ENCODE results near the gene CRYGB. TPM values are rescaled to one million over a fixed set of nuclear protein-coding genes. Genes with fewer than 3 reads are reported as not detected.

The CRYGB gene, protein sequence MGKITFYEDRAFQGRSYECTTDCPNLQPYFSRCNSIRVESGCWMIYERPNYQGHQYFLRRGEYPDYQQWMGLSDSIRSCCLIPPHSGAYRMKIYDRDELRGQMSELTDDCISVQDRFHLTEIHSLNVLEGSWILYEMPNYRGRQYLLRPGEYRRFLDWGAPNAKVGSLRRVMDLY
- total RNA-seq: not detected in 2 replicates

GRCh38 chr2:208146006-208146405 is at the start of gene CRYGB:
Gene CRYGB (minus strand): TSS chr2:208146158. CDS start chr2:208146120, 38 bp downstream.
- H3K4me3 ChIP-seq (ENCODE audit: low read depth, low read length): no peak within 1 kb of the TSS
- TF ChIP-seq, protein P1, sequence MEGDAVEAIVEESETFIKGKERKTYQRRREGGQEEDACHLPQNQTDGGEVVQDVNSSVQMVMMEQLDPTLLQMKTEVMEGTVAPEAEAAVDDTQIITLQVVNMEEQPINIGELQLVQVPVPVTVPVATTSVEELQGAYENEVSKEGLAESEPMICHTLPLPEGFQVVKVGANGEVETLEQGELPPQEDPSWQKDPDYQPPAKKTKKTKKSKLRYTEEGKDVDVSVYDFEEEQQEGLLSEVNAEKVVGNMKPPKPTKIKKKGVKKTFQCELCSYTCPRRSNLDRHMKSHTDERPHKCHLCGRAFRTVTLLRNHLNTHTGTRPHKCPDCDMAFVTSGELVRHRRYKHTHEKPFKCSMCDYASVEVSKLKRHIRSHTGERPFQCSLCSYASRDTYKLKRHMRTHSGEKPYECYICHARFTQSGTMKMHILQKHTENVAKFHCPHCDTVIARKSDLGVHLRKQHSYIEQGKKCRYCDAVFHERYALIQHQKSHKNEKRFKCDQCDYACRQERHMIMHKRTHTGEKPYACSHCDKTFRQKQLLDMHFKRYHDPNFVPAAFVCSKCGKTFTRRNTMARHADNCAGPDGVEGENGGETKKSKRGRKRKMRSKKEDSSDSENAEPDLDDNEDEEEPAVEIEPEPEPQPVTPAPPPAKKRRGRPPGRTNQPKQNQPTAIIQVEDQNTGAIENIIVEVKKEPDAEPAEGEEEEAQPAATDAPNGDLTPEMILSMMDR (conservative IDR thresholded peaks at IDR 0.05; ENCODE audit: low read depth, low read length): no peak
- no peak for DNase-seq (ENCODE audit: low read depth)

DNA sequence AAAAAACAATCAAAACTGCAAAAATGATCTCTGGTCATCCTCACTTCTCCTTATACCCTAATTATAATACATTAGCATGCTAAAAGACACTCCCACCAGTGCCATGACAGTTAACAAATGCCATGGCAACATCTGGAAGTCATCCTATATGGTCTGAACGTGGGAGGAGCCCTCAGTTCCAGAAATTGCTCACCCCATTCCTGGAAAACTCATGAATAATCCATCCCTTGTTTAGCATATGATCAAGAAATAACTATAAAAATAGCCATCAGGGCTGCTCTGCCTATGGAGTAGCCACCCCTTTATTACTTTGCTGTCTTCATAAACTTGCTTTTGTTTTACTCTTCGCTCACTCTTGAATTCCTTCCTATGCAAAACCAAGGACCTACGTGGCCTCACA is 49.6 kb upstream of the CRYGB start:
- no peak for DNase-seq (ENCODE audit: low read depth)
- TF ChIP-seq, protein P1 (conservative IDR thresholded peaks at IDR 0.05; ENCODE audit: low read depth, low read length): no peak
- no peak overlapping the region for H3K4me3 ChIP-seq (ENCODE audit: low read depth, low read length)

DNA sequence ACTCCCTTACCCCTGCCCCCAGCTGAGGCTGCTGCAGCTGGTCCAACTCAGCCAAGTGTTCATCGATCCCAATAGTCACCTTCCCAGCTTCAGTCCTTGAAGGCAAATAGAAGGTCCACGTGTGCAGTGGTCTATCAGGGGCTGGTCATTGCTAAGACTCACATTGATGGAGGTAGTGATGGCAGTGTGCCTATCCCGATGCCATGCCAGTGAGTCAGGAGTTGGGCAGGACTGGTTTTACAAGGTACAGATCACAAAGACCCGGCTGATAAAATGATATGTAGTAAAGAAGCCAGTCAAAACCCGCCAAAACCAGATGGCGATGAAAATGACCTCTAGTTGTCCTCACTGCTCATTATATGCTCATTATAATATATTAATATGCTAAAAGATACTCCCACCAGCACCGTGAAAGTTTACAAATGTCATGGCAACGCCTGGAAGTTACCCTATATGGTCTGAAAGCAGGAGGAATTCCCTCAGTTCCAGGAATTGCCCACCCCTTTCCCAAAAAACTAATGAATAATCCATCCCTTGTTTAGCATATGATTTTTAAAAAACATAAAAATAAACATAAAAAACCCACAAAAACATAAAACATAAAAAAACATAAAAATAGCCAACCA is 46.8 kb upstream of the CRYGB start:
- no peak overlapping the region for H3K4me3 ChIP-seq (ENCODE audit: low read depth, low read length)
- TF ChIP-seq, protein P1 (conservative IDR thresholded peaks at IDR 0.05; ENCODE audit: low read depth, low read length): no peak
- no peak for DNase-seq (ENCODE audit: low read depth)

DNA sequence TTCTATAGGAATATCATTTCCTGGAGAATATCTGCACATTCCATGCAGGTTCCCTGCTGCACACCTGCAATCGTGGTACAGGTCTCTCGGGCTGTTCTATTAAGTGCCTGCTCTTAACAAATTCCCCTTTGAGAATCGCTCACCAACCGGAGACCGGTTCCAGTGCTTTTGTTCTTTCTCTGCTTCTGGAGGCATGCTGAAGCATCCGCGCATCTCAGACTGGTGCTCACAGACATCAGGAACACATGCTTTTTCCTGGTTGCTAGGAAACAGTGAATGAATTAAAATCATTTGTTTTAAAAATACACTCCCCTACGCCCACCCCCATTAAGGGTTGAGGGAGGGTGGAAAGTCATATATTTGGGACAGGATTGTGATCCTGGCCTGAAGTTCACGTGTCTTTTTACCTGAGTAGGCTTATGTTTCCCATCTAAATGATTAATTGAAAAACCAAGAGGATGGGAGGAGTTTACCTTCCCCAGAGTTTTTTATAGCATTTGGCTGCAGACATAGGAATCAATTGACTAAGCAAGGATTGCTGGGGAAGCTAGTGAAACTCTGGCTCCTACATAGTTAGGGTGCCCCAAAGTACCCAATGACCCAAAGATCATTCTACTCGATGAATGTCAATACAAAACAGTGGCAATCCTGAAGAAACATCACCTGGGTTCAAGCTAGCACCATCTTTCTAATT is 44.0 kb upstream of the CRYGB start, which contains the start of gene C2orf80:
TSS of gene C2orf80 (minus strand) at position 221 of the 694 bp plus-strand sequence. CDS start 3,044 bp downstream, outside the sequence.
- H3K4me3 ChIP-seq (ENCODE audit: low read depth, low read length): no peak within 1 kb of the TSS
- TF ChIP-seq, protein P1 (conservative IDR thresholded peaks at IDR 0.05; ENCODE audit: low read depth, low read length): no peak
- no peak for DNase-seq (ENCODE audit: low read depth)

GRCh38 chr2:208189069-208189809 is 43.3 kb upstream of the CRYGB start:
- H3K4me3 ChIP-seq (ENCODE audit: low read depth, low read length): no peak overlapping the region
- TF ChIP-seq, protein P1 (conservative IDR thresholded peaks at IDR 0.05; ENCODE audit: low read depth, low read length): no peak
- no peak for DNase-seq (ENCODE audit: low read depth)

GRCh38 chr2:208186893-208187292 is 40.9 kb upstream of the CRYGB start:
- DNase-seq (ENCODE audit: low read depth): no peak
- H3K4me3 ChIP-seq (ENCODE audit: low read depth, low read length): no peak overlapping the region
- TF ChIP-seq, protein P1 (conservative IDR thresholded peaks at IDR 0.05; ENCODE audit: low read depth, low read length): no peak

Measured in epithelial cell of proximal tubule (primary cell).